Psoas muscle (tissue), 8 donors: ENCODE data around the gene ELP2. TPM values are rescaled to one million over a fixed set of nuclear protein-coding genes. Genes with fewer than 3 reads are reported as not detected.
"Not testable (repeated sequence)": the region's sequence is repeated elsewhere in the genome, so short reads cannot be mapped to it uniquely, and the experiment has no call there.

ENCODE experiments used
- ATAC-seq, 4 donors: fragments of 200-7000 bp; cut with Tn5 transposase; one replicate each; pipeline ENCODE4 v1.9.1; 2020; ENCODE audit warnings: moderate library complexity in 3 of 4, mild to moderate bottlenecking in 2 of 4
- DNase-seq, 2 donors: peaks; one replicate each; pipeline ENCODE4 v3.0.0-alpha.2; 2020
- H3K27ac ChIP-seq: fragments of 200-600 bp; one replicate; pipeline ENCODE4 v1.8.0; 2022
- H3K27me3 ChIP-seq, 3 donors: fragments of 200-600 bp in 1 of 3; one replicate each; pipeline versions ENCODE4 v1.6.1 to v1.8.0; 2013 to 2022; ENCODE audit warnings: low read length in 2 of 3, mild to moderate bottlenecking in 2 of 3, moderate library complexity in 1 of 3; ENCODE audit not compliant: insufficient read depth in 3 of 3
- H3K36me3 ChIP-seq, 2 donors: fragments of 200-600 bp in 1 of 2; one replicate each; pipeline versions ENCODE4 v1.6.1 to v1.8.0; 2013 to 2022; ENCODE audit warnings: low read depth in 1 of 2, mild to moderate bottlenecking in 1 of 2, moderate library complexity in 1 of 2; ENCODE audit not compliant: insufficient read depth in 1 of 2
- H3K4me1 ChIP-seq: fragments of 200-600 bp; one replicate; pipeline ENCODE4 v1.8.0; 2022
- H3K4me3 ChIP-seq: fragments of 200-600 bp; one replicate; pipeline ENCODE4 v1.8.0; 2022; ENCODE audit warnings: mild to moderate bottlenecking
- H3K9me3 ChIP-seq: fragments of 200-600 bp; one replicate; pipeline ENCODE4 v1.8.0; 2022
- CTCF ChIP-seq: fragments of 200-600 bp; IDR thresholded peaks from one replicate; pipeline ENCODE4 v1.8.0; 2022; ENCODE audit warnings: antibody characterized with exemption
- WGBS, 3 donors: extraction: QIAGEN DNeasy Blood & Tissue Kit; methylation state at CpG; one replicate each; pipeline versions ENCODE4 v1.1.6 to v1.1.7; 2013; 5-methylcytosine and 5-hydroxymethylcytosine counted together
- intact Hi-C, 2 donors: fragments of 100-400 bp; cut with DNase I; formaldehyde crosslinking; loops; one replicate each; pipeline versions ENCODE4 v1.11.0 to v1.14.2; 2022
- polyA plus RNA-seq, 3 donors: library from polyadenylated mRNA; stranded (reverse); fragments of 200-250 nt; gene quantifications; one replicate each; pipeline ENCODE4 v1.2.3, GENCODE V29; 2013
- total RNA-seq, 4 donors: library from RNA; stranded (reverse); fragmentation: NEBNext Ultra II Directional in 2 of 4; extraction: Animal tissue kit (Norgen Biotek cat#: 25700) in 2 of 4; gene quantifications; one replicate each; pipeline versions ENCODE4 v1.2.1 to v1.2.4, GENCODE V29; 2021 to 2023
- donor health status: healthy with polysubstance abuse.
- donor health status: DM: no; HTN: no; CAD: no; lungs with moderate emphysema.
- donor health status: Bipolar disorder and iron deficiency.
- donor health status: healthy.
- donor health status: DM: yes; HTN: yes; CAD: no.
- donor health status: DM: no; HTN: no; CAD: no.
- donor health status: DM: no; HTN: no; CAD: no.
- donor health status: DM: yes; HTN: yes; CAD: no.

The ELP2 gene
- total and polyA plus RNA-seq, 7 donors: 25.0 to 65.5 (median 54.7) TPM

DNA sequence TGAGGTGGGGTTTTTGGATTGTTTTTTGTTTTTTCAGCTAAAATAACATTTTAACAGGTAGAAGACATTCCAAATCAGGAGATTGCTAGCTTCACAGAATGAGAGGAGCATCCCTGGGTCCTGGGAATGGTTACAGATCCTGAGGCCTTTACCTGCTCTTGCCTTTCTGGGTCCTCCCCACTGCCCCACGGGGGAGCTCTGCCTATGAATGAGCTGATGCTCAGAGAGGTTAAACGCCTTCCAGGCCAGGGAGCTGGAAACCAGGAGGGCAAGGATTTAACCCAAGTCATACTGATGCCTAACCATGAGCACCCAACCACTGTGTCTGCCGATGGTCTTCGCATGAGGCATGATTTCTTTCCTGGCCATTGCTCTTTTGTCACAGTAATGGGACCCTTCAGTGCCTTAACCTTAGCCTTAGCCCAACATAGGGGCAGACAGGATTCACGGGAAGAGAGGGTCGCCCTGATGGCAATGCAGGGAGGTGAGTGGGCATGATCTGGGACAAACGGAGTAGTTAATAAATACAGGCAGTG is 73.7 kb downstream of the ELP2 start:
- ATAC-seq: no peak
- H3K36me3 ChIP-seq: no peaks in the 10 kb centered on the region
- intact Hi-C loops: no loop called here
- H3K27me3 ChIP-seq: no peaks in the 10 kb centered on the region
- WGBS, 3 donors: 75 to 82% (median 75%) methylated on average over 7 of the region's 7 CpGs
- no peak for DNase-seq
- no peak overlapping the region for H3K27ac ChIP-seq
- no peak for TF ChIP-seq CTCF
- H3K4me3 ChIP-seq: no peak overlapping the region
- peaks cover 4% of the 10 kb centered on the region for H3K9me3 ChIP-seq
- H3K4me1 ChIP-seq: no peaks in the 10 kb centered on the region

DNA sequence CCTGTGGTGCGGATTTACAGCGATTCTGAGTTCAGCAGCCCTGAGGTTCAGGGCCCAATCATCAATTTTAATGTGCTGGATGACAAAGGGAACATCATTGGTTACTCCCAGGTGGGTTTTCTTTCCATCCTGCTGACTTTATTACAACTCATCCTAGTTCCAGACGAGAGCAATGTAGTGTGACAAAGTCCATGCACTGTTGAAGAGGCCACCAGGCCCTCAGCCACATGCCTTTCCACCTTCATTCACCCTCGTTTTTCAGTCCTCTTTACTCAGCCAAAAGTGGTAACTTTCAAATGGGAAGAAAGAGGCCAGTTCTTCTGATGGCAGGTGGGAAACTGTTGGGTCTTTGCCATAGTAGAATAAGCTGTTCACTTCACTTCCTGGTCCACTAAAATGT is 75.5 kb downstream of the ELP2 start:
- Histone ChIP-seq H3K4me1 (no peaks in the 10 kb centered on the region), H3K27me3 (no peaks in the 10 kb centered on the region), H3K9me3 (peaks cover 4% of the 10 kb centered on the region), H3K4me3 (no peak overlapping the region), H3K36me3 (no peaks in the 10 kb centered on the region), H3K27ac (no peak overlapping the region)
- ATAC-seq: no peak
- DNase-seq: no peak
- TF ChIP-seq CTCF: no peak
- intact Hi-C loops: no loop called here
- WGBS, 3 donors: 72 to 79% (median 78%) methylated on average over 4 of the region's 4 CpGs

DNA sequence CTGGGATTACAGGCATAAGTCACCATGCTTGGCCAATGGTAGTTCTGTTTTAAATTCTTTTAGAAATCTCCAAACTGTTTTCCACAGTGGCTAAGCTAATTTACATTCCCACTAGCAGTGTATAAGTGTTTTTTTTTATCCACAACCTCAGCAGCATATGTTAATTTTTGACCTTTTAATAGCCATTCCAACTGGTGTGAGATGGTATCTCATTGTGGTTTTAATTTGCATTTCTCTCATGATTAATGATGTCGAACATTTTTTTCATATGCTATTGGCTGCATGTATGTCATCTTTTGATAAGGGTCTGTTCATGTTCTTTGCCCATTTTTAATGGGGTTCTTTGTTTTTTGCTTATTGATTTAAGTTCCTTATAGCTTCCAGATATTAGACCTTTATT is 77.6 kb downstream of the ELP2 start:
- no peak overlapping the region for H3K4me3 ChIP-seq
- no peak for TF ChIP-seq CTCF
- H3K27me3 ChIP-seq: no peaks in the 10 kb centered on the region
- DNase-seq: no peak
- H3K9me3 ChIP-seq: peaks cover 4% of the 10 kb centered on the region
- WGBS, 3 donors: 94 to 97% (median 94%) methylated on average over 1 of the region's 1 CpG
- intact Hi-C loops: no loop called here
- no peak overlapping the region for H3K27ac ChIP-seq
- H3K4me1 ChIP-seq: no peaks in the 10 kb centered on the region
- ATAC-seq: no peak
- H3K36me3 ChIP-seq: no peaks in the 10 kb centered on the region

DNA sequence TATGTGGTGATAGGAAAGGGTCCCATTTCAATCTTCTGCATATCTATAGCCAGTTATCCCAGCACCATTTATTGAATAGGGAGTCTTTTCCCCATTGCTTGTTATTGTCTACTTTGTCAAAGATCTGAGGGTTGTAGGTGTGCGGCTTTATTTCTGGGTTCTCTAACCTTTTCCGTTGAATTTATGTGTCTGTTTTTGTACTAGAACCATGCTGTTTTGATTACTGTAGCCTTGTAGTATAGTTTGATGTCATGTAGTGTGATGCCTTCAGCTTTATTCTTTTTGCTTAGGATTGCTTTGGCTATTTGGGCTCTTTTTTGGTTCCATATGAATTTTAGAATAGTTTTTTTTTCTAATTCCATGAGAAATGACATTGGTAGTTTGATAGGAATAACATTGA is 78.3 kb downstream of the ELP2 start:
- H3K27ac ChIP-seq, H3K36me3 ChIP-seq, H3K4me3 ChIP-seq, H3K4me1 ChIP-seq, intact Hi-C loops, H3K27me3 ChIP-seq, H3K9me3 ChIP-seq, DNase-seq, ATAC-seq: not testable (repeated sequence)
- 83 to 96% (median 96%) methylated on average over 2 of the region's 2 CpGs for WGBS, 3 donors

GRCh38 chr18:36211612-36212065 is 81.9 kb downstream of the ELP2 start:
- H3K4me1 ChIP-seq: no peaks in the 10 kb centered on the region
- no peak overlapping the region for H3K4me3 ChIP-seq
- no peak overlapping the region for H3K27ac ChIP-seq
- DNase-seq (no peak), ATAC-seq (no peak)
- H3K27me3 ChIP-seq: no peaks in the 10 kb centered on the region
- H3K9me3 ChIP-seq: peaks cover 4% of the 10 kb centered on the region
- intact Hi-C loops: no loop called here
- H3K36me3 ChIP-seq: no peaks in the 10 kb centered on the region
- 69 to 80% (median 72%) methylated on average over 6 of the region's 6 CpGs for WGBS, 3 donors
- TF ChIP-seq CTCF: no peak
